Measurements from ENCODE around the gene OR5C1. TPM values are rescaled to one million over a fixed set of nuclear protein-coding genes. Genes with fewer than 3 reads are reported as not detected.
"Not testable (repeated sequence)": the region's sequence is repeated elsewhere in the genome, so short reads cannot be mapped to it uniquely, and the experiment has no call there.

The OR5C1 gene
- total RNA-seq, 1 donor from 2014 or later = not detected

DNA sequence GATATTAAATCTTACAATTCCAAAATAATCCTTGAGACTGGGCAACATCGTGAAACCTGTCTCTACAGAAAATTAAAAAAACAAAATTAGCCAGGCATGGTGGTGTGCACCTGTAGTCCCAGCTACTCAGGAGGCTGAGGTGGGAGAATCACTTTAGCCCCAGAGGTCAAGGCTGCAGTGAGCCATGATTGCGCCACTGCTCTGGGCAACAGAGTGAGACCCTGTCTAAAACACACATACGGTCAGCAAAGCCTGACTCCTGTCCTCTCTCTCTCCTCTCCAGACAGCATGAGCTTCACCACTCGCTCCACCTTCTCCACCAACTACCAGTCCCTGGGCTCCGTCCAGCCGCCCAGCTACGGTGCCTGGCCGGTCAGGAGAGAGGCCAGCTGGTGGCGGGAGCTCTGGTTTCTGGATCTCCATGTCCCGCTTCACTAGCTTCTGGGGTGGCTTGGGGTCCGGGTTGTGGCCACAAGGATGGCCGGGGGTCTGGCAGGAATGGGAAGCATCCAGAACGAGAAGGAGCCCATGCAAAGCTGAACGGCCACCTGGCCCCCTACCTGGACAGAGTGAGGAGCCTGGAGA, 48.6 kb downstream of the OR5C1 start:
- Histone ChIP-seq H3K27me3 (ENCODE audit: control insufficient read depth, insufficient read depth, low read length) (no peaks in the 10 kb centered on the region), H3K36me3 (ENCODE audit: control insufficient read depth, insufficient read depth, low read length) (no peaks in the 10 kb centered on the region), H3K4me3 (ENCODE audit: low read depth, low read length) (no peak overlapping the region)
- no peak for TF ChIP-seq CTCF (IDR thresholded peaks at IDR 0.05; ENCODE audit: insufficient read depth, low read length, poor library complexity, severe bottlenecking)
- DNase-seq (ENCODE audit: low read depth) = no peak

DNA sequence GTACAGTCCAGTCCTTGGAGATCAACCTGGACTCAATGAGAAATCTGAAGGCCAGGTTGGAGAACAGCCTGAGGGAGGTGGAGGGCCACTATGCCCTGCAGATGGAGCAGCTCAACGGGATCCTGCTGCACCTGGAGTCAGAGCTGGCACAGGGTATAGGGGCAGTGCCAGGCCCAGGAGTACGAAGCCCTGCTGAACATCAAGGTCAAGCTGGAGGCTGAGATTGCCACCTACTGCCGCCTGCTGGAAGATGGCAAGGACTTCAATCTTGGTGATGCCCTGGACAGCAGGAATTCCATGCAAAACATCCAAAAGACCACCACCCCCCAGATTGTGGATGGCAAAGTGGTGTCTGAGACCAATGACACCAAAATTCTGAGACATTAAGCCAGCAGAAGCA, 49.7 kb downstream of the OR5C1 start:
- DNase-seq (ENCODE audit: low read depth); H3K36me3 ChIP-seq (ENCODE audit: control insufficient read depth, insufficient read depth, low read length); H3K27me3 ChIP-seq (ENCODE audit: control insufficient read depth, insufficient read depth, low read length); H3K4me3 ChIP-seq (ENCODE audit: low read depth, low read length): not testable (repeated sequence)

Other genes with a start within 250 kb of the OR5C1 start
- not detected in 2 replicates for gene OR1N2, start 235.8 kb upstream of the OR5C1 start, total RNA-seq
- 0.67 TPM in 1 of 2 replicates, not detected in the other for gene OR1L8, start 205.5 kb upstream of the OR5C1 start, total RNA-seq
- gene OR1Q1, start 174.2 kb upstream of the OR5C1 start, total RNA-seq = not detected in 2 replicates
- not detected in 2 replicates for gene OR1B1, start 131.3 kb upstream of the OR5C1 start, total RNA-seq
- not detected in 2 replicates for gene OR1L1, start 127.2 kb upstream of the OR5C1 start, total RNA-seq
- not detected in 2 replicates for gene OR1L3, start 113.8 kb upstream of the OR5C1 start, total RNA-seq
- gene OR1L4, start 64.9 kb upstream of the OR5C1 start, total RNA-seq = not detected in 2 replicates
- gene OR1L6, start 46.6 kb upstream of the OR5C1 start, total RNA-seq = not detected in 2 replicates
- gene OR1K1, start 11.2 kb downstream of the OR5C1 start, total RNA-seq = not detected in 2 replicates
- gene PDCL, start 39.7 kb downstream of the OR5C1 start, total RNA-seq = 18.3 and 21.3 TPM in 2 replicates
- gene RC3H2, start 116.4 kb downstream of the OR5C1 start, total RNA-seq = 58.7 and 64.0 TPM in 2 replicates
- 12.8 and 13.1 TPM in 2 replicates for gene ZBTB6, start 124.4 kb downstream of the OR5C1 start, total RNA-seq
- 4.2 and 6.5 TPM in 2 replicates for gene ZBTB26, start 142.6 kb downstream of the OR5C1 start, total RNA-seq
- gene RABGAP1, start 152.1 kb downstream of the OR5C1 start, total RNA-seq = 19.1 and 27.4 TPM in 2 replicates
- gene GPR21, start 244.7 kb downstream of the OR5C1 start, total RNA-seq = 0.63 TPM in 1 of 2 replicates, not detected in the other

Data from kidney epithelial cell (primary cell).